Measurements from ENCODE around the gene PLEKHH3.
"Not testable (repeated sequence)": the region's sequence is repeated elsewhere in the genome, so short reads cannot be mapped to it uniquely, and the experiment has no call there.

PLEKHH3 gene

DNA sequence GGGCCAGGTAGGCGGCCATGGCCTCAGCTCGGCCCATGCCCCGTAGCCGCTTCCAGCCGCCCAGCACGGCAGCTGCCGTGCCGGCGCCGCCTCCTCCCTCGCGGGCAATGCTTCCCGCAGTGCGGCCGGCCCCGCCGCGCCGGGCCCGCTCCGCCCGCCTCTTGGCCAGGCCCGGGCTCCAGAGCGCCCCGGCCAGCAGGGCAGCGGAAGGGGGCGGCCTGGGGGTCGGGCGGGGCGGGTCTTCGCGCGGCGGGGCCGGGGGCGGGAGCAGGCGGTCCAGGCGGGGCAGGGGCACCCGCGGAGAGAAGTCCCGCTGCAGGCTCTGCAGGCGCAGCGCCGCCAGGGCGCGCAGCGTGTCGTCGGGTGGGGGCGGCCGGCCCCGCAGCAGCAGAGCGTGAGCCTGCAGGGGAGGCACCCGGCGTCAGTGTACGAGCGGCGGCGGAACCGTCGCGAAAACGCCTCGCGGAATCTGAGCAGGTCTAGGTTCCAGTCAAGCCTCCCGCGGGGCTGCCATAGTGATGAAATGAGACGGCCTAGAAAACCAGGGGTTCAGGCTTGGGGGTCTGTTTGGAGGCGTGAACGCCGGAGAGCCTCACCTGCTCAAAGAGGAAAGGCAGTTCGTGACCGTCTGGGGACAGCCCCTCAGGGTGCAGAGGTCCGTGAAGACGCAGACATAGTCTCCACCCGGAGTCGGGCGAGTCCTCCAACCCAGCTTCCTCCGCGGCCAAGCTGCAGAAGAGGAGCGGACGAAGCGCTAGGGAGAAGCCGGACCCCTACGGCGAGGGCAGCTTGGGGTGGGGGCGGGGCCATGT is 6.6 kb downstream of the PLEKHH3 start:
- DNase-seq = peak; percentile 56 to 57

DNA sequence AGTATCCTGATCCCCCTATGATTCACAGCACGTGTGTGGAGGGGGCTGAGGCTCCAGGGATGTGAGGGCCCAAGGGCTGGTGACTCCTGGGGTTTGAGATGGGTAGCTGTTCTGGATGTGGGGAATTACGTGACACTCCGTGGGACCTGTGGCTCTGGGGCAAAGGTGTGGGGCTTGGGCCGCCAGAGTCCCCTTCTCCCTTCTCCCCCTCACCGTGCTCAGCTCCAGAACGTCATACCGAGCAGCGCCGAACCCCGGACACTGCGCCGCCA is 7.2 kb downstream of the PLEKHH3 start:
- DNase-seq = no peak

DNA sequence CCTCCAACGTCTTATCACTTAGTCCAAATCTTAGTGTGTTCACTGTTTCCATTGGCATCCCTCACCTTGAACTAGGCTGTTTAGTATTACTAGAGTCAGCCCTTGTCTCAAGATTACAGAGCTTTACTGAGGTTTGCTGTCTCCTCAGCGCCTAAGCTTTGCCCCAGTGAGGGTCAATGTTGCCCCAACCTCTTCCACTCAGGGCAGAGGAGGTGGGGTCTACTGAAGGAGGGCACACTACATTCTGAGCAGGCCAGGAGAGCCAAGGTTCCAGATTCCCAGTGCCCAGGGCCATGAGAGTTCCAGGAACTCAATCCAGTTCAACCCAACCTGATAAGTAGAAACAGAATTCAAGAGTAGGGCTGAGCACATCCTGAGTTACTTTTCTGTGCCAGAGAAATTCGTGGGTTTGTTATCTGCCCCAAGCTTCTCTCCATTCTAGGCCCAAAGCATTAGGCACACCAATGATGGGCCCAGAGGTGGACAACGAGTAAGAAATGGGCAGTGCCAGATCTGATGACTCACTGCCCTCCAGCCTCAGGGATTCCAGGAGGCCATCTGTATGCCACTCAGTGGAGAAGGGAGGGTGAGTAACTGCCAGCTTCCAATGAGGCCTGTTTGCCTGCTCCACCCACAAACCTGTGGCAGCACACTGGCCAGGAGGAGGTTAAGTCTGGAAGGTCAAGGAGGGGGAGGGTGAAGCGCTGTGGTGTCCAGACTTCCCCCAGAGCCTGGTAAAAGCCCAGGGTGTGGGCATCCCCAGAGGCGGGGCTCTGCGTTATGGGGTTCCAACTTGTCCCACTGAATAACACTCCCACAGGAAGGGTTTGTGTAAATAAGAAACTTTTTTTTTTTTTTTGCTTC is 9.5 kb downstream of the PLEKHH3 start:
- DNase-seq = no peak

DNA sequence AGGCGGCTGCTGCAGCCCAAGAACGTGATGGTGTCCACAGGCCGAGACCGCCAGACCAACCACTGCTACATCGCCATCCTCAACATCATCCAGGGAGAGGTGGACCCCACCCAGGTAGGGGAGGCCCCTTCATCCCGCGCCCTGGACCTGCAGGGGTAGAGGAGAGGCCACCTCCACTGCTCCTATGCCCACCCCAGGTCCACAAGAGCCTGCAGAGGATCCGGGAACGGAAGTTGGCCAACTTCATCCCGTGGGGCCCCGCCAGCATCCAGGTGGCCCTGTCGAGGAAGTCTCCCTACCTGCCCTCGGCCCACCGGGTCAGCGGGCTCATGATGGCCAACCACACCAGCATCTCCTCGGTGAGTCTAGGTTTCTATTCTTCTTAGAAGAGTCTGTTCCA is 10.7 kb downstream of the PLEKHH3 start:
- not testable (repeated sequence) for DNase-seq

DNA sequence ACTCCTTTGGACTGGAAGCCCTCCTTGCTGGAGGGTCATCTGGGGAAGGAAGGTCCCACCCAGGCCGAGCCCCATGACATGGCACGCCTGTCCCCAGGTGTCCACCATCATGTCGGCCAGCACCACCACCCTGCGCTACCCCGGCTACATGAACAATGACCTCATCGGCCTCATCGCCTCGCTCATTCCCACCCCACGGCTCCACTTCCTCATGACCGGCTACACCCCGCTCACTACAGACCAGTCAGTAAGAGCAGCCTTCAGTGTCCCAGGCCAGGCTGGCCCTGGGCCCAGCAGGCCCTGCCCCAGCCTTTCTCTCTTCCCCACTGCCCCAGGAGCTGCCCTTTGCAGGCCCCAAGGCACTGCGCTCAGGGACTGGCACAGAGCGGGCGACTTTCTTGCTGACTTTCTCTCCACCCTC is 11.2 kb downstream of the PLEKHH3 start:
- no peak for DNase-seq

DNA sequence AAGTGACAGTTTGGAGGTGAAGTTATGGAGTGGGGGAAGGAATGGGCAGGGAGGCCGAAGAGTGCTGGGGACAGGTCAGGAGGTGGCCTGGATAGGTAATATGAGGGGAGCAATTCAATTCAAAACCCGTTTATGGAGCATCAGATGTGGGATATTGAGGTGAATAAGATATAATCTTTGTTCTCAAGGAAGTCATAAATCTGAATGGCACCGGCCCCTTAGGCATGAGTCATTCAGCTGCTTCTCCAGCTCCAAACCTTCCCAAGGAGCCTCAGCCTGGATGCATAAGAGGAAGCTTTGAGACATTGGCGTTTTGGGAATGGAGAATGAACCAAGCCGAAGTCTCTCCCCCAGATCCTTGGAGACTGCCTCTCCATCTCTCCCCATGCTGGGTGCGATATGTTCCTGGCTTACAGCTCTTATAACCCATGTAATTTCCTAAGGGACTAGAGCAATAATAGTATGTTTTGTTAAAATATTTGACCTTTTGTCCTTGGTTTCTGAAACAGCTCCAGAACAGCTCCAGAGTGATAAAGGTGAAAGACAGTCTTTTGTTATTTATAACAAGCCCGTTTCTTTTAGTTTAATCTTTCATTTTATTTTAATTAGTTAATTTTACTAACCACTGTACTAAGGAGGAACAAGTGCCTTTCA is 16.0 kb downstream of the PLEKHH3 start:
- DNase-seq = no peak

DNA sequence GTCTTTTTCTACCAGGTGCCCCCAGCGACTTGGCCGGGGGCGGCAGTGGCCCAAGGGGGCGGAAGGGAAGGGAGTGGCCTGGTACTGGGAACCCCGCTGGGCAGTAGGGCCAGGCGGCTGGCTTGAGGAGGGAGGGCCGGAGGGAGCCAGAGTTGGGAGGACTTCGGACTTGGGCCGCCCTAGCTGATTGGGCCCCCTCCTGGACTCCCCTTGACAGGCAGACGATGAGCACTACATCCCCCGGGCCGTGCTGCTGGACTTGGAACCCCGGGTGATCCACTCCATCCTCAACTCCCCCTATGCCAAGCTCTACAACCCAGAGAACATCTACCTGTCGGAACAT is 16.9 kb downstream of the PLEKHH3 start:
- DNase-seq = not testable (repeated sequence)

DNA sequence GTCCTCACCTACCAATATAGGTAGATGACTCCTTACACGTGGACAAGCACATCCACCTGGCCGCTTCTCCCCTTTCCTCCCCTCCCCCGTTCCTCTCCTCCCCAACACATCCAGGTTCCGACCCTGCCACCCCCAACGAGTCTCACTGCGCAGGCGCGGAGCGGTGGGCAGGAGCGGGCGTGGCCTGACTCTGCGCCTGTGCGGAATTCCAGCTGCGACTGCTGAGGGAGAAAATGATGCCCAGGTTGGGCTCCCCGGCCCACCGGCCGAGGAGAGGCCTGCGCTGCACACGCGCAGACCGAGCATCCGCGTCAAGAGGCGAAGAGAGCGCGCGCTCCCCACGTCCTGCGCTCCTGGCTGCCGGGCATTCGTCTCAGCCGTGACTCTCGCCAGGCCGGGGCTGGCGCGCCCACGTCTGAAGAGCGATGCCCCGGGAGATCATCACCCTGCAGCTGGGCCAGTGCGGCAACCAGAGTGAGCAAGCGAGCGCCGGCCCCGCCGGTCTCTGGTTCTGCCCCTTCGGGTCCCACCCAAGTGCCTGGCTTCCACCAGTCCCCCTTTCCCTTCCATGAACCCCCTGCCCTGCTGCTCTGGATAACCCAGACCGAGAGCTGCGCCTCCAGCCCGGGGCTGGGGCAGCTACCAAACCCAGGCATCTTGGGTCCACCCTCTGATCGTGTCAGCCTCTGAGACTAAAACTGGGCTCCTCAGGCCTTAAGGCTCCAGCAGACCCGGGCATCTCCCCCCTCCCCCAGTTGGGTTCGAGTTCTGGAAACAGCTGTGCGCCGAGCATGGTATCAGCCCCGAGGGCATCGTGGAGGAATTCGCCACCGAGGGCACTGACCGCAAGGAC is 17.5 kb downstream of the PLEKHH3 start, which contains the start of gene TUBG2:
Gene TUBG2 (plus strand): TSS at position 206 of the 853 bp plus-strand sequence. CDS start 220 bp downstream, at position 426.
- peak; percentile 76 to 82 for DNase-seq

DNA sequence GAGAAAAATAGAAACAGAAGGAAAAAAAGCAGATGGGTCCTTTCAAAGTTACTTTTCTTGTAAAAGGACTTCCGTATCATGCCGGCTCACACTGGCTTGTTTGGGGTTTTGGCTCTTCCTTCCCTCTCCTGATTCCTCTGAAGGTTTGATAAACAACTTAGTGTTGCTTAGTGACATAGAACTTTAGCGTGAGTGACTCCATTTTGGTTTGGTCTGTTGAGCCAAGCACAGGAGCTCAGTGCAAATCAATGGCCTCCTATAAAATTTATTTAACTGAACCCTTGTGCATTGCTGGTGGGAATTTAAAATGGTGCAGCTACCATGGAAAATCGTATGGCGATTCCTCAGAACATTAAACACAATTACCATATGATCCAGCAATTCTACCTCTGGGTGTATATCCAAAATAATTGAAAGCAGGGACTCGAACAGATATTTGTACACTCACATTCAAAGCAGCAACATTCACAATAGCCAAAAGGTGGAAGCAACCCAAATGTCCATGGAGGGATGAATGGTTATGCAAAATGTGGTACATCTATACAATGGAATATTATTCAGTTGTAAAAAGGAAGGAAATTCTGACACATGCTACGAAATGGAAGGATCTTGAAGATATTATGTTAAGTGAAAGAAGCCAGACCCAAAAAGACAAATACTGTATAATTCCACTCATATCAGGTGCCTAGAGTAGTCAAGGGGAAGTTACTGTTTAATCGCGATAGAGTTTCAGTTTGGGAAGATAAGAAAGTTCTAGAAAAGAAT is 18.8 kb downstream of the PLEKHH3 start:
- DNase-seq = no peak

DNA sequence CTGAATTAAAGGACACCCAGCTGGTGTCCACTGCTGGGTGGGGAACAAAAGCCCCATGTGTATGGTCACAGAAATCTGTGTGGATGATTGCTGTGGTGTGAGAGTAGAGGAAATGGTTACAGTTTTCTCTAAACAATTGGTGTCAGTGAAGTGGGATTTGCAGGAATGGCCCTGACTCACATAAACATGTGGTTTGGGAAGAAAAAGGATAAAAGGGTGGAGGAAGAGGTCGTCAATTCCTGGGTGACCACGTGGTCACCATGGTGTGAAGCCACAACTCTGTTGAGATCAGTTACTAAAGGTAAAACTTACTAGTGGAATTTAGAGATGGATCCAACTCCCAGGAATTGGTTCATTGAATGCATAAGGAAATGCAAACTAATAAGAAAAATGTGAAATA is 21.3 kb downstream of the PLEKHH3 start:
- no peak for DNase-seq

DNA sequence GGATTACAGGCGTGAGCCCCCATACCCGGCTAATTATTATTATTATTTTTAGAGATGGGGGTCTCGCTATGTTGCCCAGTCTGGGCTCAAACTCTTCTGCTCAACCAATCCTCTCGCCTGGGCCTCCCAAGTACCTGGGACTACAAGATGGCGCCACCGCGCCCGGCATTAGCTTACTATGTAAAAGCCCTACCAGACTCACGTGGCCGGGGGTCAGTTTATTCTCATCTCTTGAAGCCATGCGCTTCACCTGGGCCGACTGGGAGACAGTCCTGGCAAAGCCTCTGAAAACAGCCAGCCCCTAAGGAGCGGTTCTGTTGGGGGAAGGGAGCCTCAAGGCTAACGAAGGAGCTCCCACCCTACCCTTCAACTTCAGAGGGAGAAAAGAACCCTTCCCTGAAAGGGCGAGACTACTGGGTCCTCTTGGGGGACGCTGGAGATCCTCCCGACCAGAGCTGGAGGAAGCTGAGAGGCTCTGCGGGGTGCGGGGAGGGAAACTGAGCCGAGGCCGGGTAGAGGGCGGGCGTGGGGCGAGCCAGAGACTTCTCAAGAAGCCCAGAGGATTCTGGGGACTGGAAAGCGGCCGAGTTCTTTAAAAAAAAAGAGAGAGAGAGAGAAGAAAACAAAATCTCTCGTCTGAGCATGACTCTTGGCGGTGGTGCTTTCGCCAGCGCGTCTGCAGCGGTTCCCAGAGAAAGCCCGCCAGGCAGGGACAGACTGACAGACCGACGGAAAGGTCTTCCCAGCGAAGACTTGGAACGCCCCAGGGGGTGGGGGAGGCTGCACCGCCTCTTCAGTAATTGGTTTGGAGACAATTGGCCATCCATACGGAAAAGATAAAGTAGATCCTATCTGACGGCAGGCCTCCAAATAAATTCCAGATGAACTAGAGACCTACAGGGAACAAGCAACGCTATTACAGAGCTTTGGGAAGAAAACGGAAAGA is 23.3 kb downstream of the PLEKHH3 start:
- DNase-seq = no peak

DNA sequence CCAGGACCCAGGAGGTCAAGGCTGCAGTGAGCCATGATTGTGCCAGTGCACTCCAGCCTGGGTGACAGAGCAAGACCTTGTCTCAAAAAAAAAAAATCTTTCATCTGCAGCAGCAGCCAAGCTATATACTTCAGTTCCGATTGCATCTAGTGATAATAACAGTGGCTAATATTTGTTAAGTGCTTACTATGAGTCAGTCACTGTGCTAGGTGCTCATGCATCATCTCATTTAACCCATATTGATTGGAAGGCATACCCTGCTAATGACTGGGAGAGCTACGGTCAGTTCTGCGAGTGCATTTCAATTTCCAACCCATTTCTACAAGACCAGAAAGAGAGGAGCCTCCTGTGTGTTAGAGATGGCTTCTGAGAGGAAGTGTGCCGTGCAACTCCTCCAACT is 25.4 kb downstream of the PLEKHH3 start:
- no peak for DNase-seq

DNA sequence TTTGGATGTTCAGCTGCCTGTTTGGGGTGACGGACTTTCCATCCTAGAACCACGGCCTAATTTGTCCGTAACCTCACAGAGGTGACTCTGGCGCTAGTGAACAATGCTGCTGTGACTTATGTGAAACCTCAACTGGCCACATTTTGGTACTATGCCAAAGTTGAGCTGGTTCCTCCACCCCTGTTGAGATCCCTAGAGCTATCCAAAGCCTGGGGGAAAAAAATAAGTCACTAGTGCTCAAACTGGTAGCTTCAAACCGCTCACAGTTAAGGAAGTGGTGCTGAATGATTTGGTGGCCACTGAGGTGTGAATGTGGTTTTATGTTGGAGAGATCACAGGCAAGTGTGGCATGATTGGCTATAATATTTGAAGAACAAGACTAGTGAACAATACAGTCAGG is 29.0 kb downstream of the PLEKHH3 start:
- DNase-seq = no peak

DNA sequence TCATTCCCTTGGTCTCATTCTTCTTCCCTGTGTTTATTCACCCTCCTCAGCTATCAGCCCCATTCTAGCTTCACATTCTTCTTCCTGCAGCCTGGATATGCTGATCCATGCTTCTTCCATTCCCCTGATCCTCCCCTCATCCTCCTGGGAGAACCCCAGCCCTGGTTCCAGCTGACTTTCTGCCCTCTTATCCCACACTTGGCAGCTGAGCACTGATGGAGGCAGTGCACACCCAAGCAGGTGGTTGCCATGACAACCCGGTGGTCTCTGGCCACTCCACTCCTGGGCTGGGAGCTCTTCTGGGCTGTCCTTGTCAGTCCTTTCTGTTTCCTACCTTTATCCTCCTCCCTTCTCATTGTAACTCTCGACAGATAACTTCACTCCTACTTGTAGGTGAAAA is 34.5 kb downstream of the PLEKHH3 start:
- no peak for DNase-seq

DNA sequence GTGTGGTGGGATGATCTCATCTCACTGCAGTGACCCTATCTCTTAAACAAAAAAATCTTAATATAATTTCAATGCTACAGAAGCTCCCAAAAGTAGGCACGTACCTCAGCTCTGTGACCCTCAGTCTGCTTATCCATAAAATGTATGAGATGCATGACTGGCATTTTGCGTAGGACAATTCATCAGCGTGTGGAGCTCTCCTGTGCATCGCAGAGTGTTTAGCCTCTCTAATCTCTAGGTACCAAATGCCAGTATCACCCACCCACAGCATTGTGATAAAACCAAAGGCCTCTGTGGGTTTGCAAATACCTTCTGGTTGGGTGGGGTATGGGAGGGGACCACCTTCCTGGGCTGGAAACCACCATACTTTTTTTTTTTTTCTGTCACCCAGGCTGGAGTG is 36.7 kb downstream of the PLEKHH3 start:
- DNase-seq = no peak

DNA sequence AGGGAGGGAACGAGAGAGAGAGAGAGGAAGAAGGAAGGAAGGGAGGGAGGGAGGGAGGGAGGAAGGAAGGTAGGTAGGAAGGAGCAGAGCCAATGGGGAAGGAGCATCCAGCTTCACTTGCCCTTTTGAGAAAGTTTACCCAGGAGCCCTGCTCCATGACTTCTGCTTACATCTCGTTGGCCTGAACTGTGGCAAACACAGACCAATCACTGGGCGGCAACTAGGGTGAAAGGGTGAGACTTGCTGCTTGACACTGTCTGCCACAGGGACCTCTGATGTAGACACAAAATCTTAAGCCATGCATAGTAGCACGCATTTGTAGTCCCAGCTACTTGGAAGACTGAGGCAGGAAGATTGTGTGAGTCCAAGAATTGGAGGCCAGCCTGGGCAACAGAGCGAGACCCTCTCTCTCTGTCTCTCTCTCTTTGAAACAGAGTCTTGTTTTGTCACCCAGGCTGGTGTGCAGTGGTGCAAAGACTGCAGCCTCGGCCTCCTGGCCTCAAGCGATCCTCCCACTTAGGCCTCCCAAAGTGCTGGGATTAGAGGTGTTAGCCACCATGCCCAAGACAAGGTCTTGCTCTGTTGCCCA is 37.2 kb downstream of the PLEKHH3 start:
- no peak for DNase-seq

DNA sequence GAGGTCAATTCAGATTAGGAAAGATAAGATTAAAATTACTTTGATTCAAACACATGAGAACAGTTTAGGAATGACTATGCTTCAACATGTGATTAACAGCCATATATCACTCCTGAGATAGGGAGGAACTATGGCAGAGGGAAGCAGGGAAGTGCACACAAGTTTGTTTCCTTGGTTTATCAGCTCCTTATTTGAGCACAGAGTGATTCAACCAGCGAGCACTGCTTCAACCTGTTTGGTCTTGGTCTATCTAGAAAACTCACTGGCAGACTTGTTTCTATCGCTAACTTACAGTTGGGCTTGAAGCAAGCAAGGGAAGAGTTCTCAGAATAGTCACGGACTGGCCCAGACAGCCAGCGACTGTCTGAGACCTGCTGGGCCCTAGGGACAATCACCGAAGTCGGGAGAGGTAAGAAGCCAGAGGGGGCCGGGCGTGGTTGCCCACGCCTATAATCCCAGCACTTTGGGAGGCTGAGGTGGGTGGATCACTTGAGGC is 43.8 kb downstream of the PLEKHH3 start:
- DNase-seq = no peak

DNA sequence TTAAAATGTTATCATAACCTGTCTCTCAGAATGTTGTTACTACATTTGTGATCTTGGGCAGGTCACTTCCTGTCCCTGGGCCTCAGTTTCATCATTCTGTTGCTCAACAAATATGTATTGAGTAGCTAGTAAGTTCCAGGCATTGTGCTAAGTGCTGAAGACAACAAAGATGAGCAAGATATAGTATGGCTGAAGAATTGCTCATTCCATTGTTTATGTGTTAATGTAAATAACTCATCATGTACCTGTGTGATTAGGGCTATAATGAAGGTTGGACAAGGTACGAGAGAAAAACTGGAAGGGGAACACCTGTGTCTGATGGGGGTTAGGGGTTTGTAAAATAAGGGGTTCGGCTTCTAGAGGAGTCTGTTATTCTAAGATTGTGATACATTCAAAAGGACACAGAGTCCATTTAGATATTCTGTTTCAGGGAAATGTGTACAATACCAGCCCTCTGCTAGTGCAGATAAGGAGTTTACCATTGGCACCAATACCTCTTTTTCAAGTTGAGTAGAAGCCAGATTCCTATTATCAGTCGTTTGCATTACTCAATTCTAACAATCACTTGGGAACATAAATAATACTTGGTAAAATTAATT is 47.3 kb downstream of the PLEKHH3 start:
- DNase-seq = no peak

DNA sequence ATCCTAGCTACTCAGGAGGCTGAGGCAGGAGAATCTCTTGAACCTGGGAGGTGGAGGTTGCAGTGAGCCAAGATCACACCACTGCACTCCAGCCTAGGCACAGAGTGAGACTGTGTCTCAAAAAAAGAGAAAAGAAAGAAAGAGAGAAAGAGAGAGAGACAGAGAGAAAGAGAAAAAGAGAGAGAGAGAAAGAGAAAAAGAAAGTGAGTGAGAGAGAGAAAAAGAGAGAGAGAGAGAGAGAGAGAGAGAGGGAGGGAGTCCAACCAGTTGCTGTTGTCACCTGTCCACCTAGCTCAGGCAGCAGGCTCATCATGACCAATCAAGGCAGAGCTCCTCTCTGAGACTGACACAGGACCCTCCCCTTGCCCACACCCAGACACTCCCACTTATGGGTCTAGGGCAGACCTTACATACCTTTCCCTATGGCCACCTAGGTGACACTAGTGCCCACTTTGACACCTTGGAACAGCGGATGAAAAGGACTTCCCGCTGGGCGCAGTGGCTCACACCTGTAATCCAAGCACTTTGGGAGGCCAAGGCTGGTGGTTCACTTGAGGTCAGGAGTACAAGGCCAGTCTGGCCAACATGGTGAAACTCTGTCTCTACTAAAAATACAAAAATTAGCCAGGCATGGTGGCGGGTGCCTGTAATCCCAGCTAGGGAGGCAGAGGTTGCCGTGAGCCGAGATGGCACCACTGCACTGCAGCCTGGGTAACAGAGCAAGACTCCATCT is 49.6 kb downstream of the PLEKHH3 start:
- DNase-seq = not testable (repeated sequence)
